Midbrain (tissue), 1 donor: ENCODE measurements around the gene BEAN1.

ENCODE experiments used
- DNase-seq: peaks from one replicate; lab custom pipeline; 2025; lab: John Stamatoyannopoulos, UW

The BEAN1 gene

GRCh38 chr16:66419527-66419926 lies 7.6 kb upstream of the BEAN1 start:
- no peak for DNase-seq

GRCh38 chr16:66420396-66420795 lies 6.7 kb upstream of the BEAN1 start:
- no peak for DNase-seq

GRCh38 chr16:66421891-66422290 lies 5.2 kb upstream of the BEAN1 start:
- no peak for DNase-seq

- no peak for DNase-seq
Observed at GRCh38 chr16:66422366-66422765, 4.7 kb upstream of the BEAN1 start.

GRCh38 chr16:66423177-66423576 lies 3.9 kb upstream of the BEAN1 start:
- no peak for DNase-seq

- DNase-seq = no peak
Observed at GRCh38 chr16:66425651-66426050, 1.4 kb upstream of the BEAN1 start.

- DNase-seq = no peak
Observed at GRCh38 chr16:66426112-66427035, 721 bp upstream of the BEAN1 start.

- no peak for DNase-seq
Observed at GRCh38 chr16:66427871-66428681, 981 bp downstream of the BEAN1 start.

GRCh38 chr16:66428682-66429251 lies 1.7 kb downstream of the BEAN1 start:
- DNase-seq = no peak

- no peak for DNase-seq
Observed at GRCh38 chr16:66429290-66429962, 2.3 kb downstream of the BEAN1 start.

GRCh38 chr16:66430214-66430613 lies 3.1 kb downstream of the BEAN1 start:
- DNase-seq = no peak

- no peak for DNase-seq
Observed at GRCh38 chr16:66431760-66432159, 4.7 kb downstream of the BEAN1 start.

GRCh38 chr16:66432429-66432828 lies 5.3 kb downstream of the BEAN1 start:
- no peak for DNase-seq

GRCh38 chr16:66434619-66435430 lies 7.7 kb downstream of the BEAN1 start:
- no peak for DNase-seq

GRCh38 chr16:66435896-66436295 lies 8.8 kb downstream of the BEAN1 start:
- no peak for DNase-seq

- DNase-seq = no peak
Observed at GRCh38 chr16:66437391-66437945, 10.4 kb downstream of the BEAN1 start.

GRCh38 chr16:66438536-66438935 lies 11.4 kb downstream of the BEAN1 start:
- no peak for DNase-seq

- no peak for DNase-seq
Observed at GRCh38 chr16:66439051-66439730, 12.1 kb downstream of the BEAN1 start.

- no peak for DNase-seq
Observed at GRCh38 chr16:66440271-66440802, 13.2 kb downstream of the BEAN1 start.

- no peak for DNase-seq
Observed at GRCh38 chr16:66440970-66441369, 13.9 kb downstream of the BEAN1 start.
